Measurements from ENCODE around the gene ITGA1.

- TF ChIP-seq CTCF (IDR thresholded peaks at IDR 0.05; ENCODE audit: insufficient read depth, low read length), result no peak
- no peak for TF ChIP-seq REST (IDR thresholded peaks at IDR 0.05; ENCODE audit: insufficient replicate concordance, low read depth)
- TF ChIP-seq POLR2AphosphoS5 (IDR thresholded peaks at IDR 0.05; ENCODE audit: low read depth), result no peak
These were observed 49.9 kb downstream of the ITGA1 start for GRCh38 chr5:52837591-52838001.
